Karpas-422 (cell line): ENCODE data around the gene TMEM61. TPM values are rescaled to one million over a fixed set of nuclear protein-coding genes. Genes with fewer than 3 reads are reported as not detected.

Experiments used
- DNase-seq: peaks from one replicate; pipeline ENCODE4 v3.0.0-alpha.2; 2015
- H2AFZ ChIP-seq: fragments of 200-600 bp; sonication (generic); 2 replicates; pipeline ENCODE4 v1.6.1; 2014; ENCODE audit warnings: antibody characterized with exemption, low read length, mixed read lengths
- H3K27ac ChIP-seq: fragments of 200-600 bp; sonication (generic); 2 replicates; pipeline ENCODE4 v1.5.1; 2014; ENCODE audit warnings: mild to moderate bottlenecking, low read length, moderate library complexity
- H3K27me3 ChIP-seq: fragments of 200-600 bp; sonication (generic); 2 replicates; pipeline ENCODE4 v1.6.1; 2014; ENCODE audit warnings: low read length, mixed read lengths
- H3K36me3 ChIP-seq: fragments of 200-600 bp; sonication (generic); 2 replicates; pipeline ENCODE4 v1.6.1; 2014; ENCODE audit warnings: low read length, mixed read lengths; ENCODE audit not compliant: insufficient read depth
- H3K4me1 ChIP-seq: fragments of 200-600 bp; sonication (generic); 2 replicates; pipeline ENCODE4 v1.6.1; 2014; ENCODE audit warnings: mild to moderate bottlenecking, low read length, mixed read lengths
- H3K4me2 ChIP-seq: fragments of 200-600 bp; sonication (generic); 2 replicates; pipeline ENCODE4 v1.6.1; 2014; ENCODE audit warnings: low read length, low read depth, mild to moderate bottlenecking; ENCODE audit not compliant: poor library complexity, severe bottlenecking
- H3K4me3 ChIP-seq: fragments of 200-600 bp; sonication (generic); 2 replicates; pipeline ENCODE4 v1.5.1; 2014; ENCODE audit warnings: mild to moderate bottlenecking, antibody characterized with exemption, low read length, mixed read lengths
- H3K79me2 ChIP-seq: fragments of 200-600 bp; sonication (generic); 2 replicates; pipeline ENCODE4 v1.6.1; 2014; ENCODE audit warnings: mild to moderate bottlenecking, low read length, mixed read lengths
- H3K9ac ChIP-seq: fragments of 200-600 bp; sonication (generic); 2 replicates; pipeline ENCODE4 v1.6.0; 2014; ENCODE audit warnings: low read length
- H3K9me2 ChIP-seq: fragments of 200-600 bp; sonication (generic), shearing (Covaris generic); replicated peaks from 2 replicates; pipeline ENCODE4 v1.6.0; 2014; ENCODE audit warnings: mild to moderate bottlenecking, low read length, moderate library complexity; ENCODE audit not compliant: insufficient read depth
- H3K9me3 ChIP-seq: fragments of 300-700, 200-600 bp; sonication (generic); 2 replicates; pipeline ENCODE4 v1.6.1; 2014; ENCODE audit warnings: low read length, mixed read lengths
- H4K20me1 ChIP-seq: fragments of 200-600 bp; sonication (generic); 2 replicates; pipeline ENCODE4 v1.6.1; 2014; ENCODE audit warnings: mild to moderate bottlenecking, antibody characterized with exemption, low read length, low read depth; ENCODE audit not compliant: insufficient read depth
- total RNA-seq: library from RNA; depleted of rRNA; stranded (reverse); fragments of >200 nt; shearing (Covaris generic); gene quantifications from 2 replicates; pipeline ENCODE4 v1.2.3, GENCODE V29; 2014; ENCODE audit warnings: low replicate concordance

The TMEM61 gene
- total RNA-seq, 1 experiment from 2014 or later: not detected

DNA sequence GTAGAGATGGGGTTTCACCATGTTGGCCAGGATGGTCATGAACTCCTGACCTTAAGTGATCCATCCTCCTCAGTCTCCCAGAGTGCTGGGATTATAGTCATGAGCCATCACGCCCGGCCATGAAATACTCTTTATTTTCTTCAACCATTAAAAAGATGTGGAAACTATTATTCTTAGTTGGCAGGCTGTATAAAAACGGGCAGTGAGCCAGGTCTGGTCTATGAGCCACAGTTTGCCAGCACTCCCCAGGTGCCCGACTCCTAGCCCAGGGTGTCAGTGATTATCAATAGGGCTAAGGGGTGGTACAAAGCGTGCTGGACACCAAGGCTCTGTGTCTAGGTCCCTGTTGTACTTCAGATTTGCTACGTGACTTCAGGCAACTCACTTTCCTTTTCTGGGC lies 3.7 kb upstream of the TMEM61 start:
- Histone ChIP-seq H3K27me3 (no peaks in the 10 kb centered on the region), H3K4me3 (no peak overlapping the region), H3K27ac (peak overlapping the region; percentile 42; the same call in 1 of the 2 replicates), H3K9ac (peak overlapping the region; percentile 24; the same call in 1 of the 2 replicates), H3K79me2 (no peaks in the 10 kb centered on the region), H3K9me2 (no peaks in the 10 kb centered on the region), H3K36me3 (no peaks in the 10 kb centered on the region), H4K20me1 (no peaks in the 10 kb centered on the region), H3K9me3 (no peaks in the 10 kb centered on the region), H2AFZ (peak overlapping the region; percentile 41; the same call in 1 of the 2 replicates), H3K4me2 (peak overlapping the region; percentile 23), H3K4me1 (peaks cover 19% of the 10 kb centered on the region)
- no peak for DNase-seq

DNA sequence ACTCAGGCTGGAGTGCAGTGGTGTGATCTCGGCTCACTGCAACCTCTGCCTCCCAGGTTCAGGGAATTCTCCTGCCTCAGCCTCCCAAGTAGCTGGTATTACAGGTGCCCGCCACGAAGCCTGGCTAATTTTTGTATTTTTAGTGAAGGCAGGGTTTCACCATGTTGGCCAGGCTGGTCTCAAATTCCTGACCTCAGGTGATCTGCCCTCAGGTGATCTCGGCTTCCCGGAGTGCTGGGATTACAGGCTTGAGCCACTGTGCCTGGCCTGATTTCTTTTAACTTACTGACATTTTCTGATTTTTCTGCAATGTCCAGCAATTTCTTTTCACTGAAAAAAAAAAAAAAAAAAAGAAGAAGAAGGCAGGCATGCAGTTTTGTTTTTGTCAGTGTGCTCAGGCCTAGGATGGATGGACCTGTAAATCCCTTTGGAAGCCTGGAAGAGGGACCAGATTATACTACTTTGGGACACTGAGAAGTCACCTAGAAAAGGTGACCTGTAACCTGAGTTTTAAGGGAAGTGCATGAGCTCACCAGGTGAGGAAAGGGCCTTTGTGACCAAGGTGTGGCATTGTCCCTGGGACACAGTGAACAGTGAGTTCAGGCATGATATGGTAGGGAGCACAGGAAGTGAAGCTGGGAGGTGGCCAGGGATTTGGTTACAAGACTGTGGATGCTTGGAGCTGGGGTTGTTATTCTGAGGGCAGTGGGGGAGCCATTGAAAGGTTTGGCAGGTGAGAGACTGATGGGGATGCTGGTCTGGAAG lies 2.7 kb upstream of the TMEM61 start:
- Histone ChIP-seq H2AFZ (no peak overlapping the region), H3K27ac (0 out of 2 replicates have a peak overlapping the region, but pooled peaks have one; percentile 42), H3K36me3 (no peaks in the 10 kb centered on the region)

DNA sequence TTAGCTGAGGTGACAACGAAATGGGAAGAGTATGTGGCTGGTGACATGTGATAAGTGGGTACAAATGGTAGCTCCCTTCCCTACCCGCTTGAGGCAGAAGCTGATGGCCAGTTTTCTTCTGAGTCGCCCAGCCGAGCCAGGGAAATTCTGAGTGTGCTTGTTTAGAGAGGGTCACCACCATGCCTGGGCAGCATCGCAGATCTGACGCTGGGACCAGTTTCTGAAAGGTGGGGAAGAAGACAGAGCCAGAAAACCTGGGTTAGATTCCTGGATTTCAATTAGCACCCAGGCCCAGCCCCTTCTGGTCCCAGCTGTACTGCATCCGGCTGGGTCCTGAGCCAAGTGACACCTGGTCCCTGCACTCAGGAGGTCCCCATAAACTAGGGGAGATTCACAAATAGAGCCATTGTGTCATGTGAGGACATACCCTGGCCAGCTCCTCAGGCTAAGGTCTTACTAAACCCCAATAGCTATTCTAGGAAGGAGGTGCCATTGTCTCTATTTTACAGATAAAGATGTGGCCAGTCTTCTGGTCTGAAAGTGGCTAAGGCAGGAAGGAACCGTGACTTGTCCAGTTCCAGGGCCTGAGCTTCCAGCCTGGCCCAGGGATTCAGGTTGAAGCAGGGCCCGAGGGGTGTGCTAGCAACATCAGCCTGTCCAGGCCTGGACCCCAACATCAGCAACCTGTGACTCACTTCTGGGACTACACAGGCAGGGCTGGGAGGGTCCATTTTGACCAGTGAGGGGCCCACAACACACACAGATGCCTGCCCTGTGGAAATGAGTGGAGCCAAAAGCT lies 1.7 kb upstream of the TMEM61 start:
- no peak for DNase-seq
- H3K27me3 ChIP-seq: no peaks in the 10 kb centered on the region
- no peaks in the 10 kb centered on the region for H3K36me3 ChIP-seq
- H4K20me1 ChIP-seq: no peaks in the 10 kb centered on the region
- H3K4me1 ChIP-seq: peaks cover 32% of the 10 kb centered on the region
- no peaks in the 10 kb centered on the region for H3K79me2 ChIP-seq
- no peaks in the 10 kb centered on the region for H3K9me2 ChIP-seq
- H3K9ac ChIP-seq: no peak overlapping the region
- H3K27ac ChIP-seq: no peak overlapping the region
- no peak overlapping the region for H3K4me3 ChIP-seq
- no peak overlapping the region for H2AFZ ChIP-seq
- H3K9me3 ChIP-seq: no peaks in the 10 kb centered on the region
- no peak overlapping the region for H3K4me2 ChIP-seq

More for the DNA sequence above, 2.7 kb upstream of the TMEM61 start:
- Histone ChIP-seq H3K27me3 (no peaks in the 10 kb centered on the region), H3K4me2 (peak overlapping the region; percentile 23), H3K9me2 (no peaks in the 10 kb centered on the region), H4K20me1 (no peaks in the 10 kb centered on the region), H3K79me2 (no peaks in the 10 kb centered on the region), H3K4me3 (no peak overlapping the region), H3K9ac (0 out of 2 replicates have a peak overlapping the region, but pooled peaks have one; percentile 24), H3K9me3 (no peaks in the 10 kb centered on the region), H3K4me1 (peaks cover 24% of the 10 kb centered on the region)
- no peak for DNase-seq

DNA sequence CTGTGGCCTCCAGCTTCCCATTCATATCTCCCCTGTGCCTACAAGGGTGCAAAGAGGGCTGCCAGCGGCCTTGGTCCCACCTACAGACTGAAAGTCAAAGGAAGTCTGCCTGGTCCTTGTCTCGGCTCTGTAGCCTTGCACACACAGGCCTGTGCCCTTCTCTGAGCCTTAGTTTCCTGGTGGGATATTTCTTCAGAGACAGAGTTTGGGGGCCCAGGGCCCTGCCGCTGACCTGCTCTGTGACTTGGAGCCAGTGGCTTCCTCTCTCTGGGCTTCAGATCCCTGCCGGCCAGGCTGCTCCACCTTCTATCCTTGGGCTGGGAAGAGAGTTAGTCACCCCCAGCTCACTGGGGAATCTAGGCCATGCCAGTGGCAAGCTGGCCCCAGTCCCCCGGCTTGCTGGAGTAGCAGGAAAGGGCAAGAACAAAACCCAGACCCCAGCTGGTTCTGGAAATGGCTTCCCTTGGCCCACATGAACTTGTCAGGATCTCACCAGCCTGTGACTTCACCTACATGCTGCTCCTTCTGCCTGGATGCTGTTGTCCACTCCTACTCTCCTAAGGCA lies 1.0 kb upstream of the TMEM61 start:
- no peaks in the 10 kb centered on the region for H3K9me2 ChIP-seq
- H3K4me1 ChIP-seq: peaks cover 38% of the 10 kb centered on the region
- no peak overlapping the region for H3K4me3 ChIP-seq
- no peaks in the 10 kb centered on the region for H3K79me2 ChIP-seq
- no peaks in the 10 kb centered on the region for H4K20me1 ChIP-seq
- H3K9me3 ChIP-seq: no peaks in the 10 kb centered on the region
- H2AFZ ChIP-seq: no peak overlapping the region
- no peak overlapping the region for H3K4me2 ChIP-seq
- no peaks in the 10 kb centered on the region for H3K36me3 ChIP-seq
- H3K27ac ChIP-seq: no peak overlapping the region
- H3K9ac ChIP-seq: no peak overlapping the region
- DNase-seq: no peak
- no peaks in the 10 kb centered on the region for H3K27me3 ChIP-seq

DNA sequence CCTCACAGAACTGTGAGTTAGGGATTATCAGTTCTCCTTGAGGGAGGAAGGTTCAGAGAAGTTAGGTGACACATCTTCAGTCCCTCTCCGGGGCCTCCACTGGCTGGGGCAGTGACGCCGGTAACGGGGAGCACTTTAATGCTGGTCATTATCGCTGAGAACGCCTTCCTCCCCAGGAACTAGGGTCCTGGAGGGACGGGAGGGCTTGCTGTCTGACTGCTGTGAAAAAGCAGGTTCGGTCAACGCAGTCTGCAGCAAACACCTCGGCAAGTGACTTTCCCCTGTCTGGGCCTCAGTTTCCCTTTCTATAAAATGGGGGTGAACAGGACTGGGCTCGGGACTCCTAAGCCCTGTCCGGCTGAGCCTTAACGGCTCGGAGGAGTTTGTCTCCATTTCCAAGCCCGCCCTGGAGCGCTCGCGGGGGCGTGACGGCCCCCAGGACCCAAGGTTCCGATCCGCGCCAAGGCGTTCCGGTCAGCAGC lies 341 bp upstream of the TMEM61 start:
- Histone ChIP-seq H3K27ac (no peak overlapping the region), H4K20me1 (no peaks in the 10 kb centered on the region), H3K79me2 (no peaks in the 10 kb centered on the region), H3K4me2 (no peak overlapping the region), H3K9me3 (no peaks in the 10 kb centered on the region), H3K4me3 (no peak overlapping the region), H3K27me3 (no peaks in the 10 kb centered on the region), H2AFZ (no peak overlapping the region), H3K9me2 (no peaks in the 10 kb centered on the region), H3K36me3 (no peaks in the 10 kb centered on the region), H3K4me1 (peaks cover 38% of the 10 kb centered on the region), H3K9ac (no peak overlapping the region)
- DNase-seq: no peak

DNA sequence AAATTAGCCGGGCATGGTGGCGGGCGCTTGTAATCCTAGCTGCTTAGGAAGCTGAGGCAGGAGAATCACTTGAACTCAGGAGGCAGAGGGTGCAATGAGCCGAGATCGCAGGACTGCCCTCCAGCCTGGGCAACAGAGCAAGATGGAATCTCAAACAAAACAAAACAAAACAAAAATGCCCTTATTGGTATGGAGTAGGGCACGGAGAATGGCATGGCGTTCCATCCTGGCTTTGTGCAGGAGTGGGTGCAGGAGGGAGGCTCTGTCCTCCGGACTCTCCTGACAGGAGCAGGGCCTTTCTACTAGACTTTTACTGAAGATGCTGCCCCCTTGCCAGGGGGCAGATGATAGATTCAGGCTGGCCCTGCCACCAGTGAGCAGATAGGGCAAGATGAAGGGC lies 1.0 kb downstream of the TMEM61 start:
- Histone ChIP-seq H4K20me1 (no peaks in the 10 kb centered on the region), H2AFZ (no peak overlapping the region), H3K27me3 (no peaks in the 10 kb centered on the region; the same call in 1 of the 2 replicates), H3K4me1 (peaks cover 37% of the 10 kb centered on the region), H3K79me2 (no peaks in the 10 kb centered on the region), H3K4me3 (no peak overlapping the region), H3K27ac (no peak overlapping the region), H3K4me2 (no peak overlapping the region), H3K9me2 (no peaks in the 10 kb centered on the region), H3K9ac (no peak overlapping the region), H3K9me3 (no peaks in the 10 kb centered on the region), H3K36me3 (no peaks in the 10 kb centered on the region)
- no peak for DNase-seq

DNA sequence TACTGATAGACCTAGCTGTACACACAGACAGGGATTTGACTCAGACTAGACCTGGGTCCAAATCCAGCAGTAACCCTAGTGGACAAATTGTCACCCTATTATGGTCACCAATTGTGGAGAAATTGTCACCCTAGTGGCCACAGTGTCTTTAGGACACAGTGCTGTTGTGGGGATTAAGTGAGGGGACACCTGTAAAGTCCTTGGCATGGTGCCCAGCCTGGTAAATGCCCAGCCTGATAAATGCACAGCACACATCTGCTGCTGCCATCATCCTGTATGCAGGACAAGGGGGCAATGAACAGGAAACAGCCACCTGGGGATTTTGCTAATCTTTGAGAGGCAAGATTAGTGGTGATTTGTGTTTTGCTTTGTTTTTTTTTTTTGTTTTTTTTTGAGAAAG lies 2.3 kb downstream of the TMEM61 start:
- Histone ChIP-seq H3K9me2 (no peaks in the 10 kb centered on the region), H3K36me3 (no peaks in the 10 kb centered on the region), H3K27ac (no peak overlapping the region), H3K4me1 (peaks cover 35% of the 10 kb centered on the region), H3K79me2 (no peaks in the 10 kb centered on the region), H3K9ac (no peak overlapping the region), H3K9me3 (no peaks in the 10 kb centered on the region), H3K4me3 (no peak overlapping the region), H3K27me3 (no peaks in the 10 kb centered on the region; the same call in 1 of the 2 replicates), H4K20me1 (no peaks in the 10 kb centered on the region), H3K4me2 (no peak overlapping the region), H2AFZ (no peak overlapping the region)
- DNase-seq: no peak
